Keratinocyte (primary cell): ENCODE measurements around the gene ACBD3. TPM values are rescaled to one million over a fixed set of nuclear protein-coding genes. Genes with fewer than 3 reads are reported as not detected.

ENCODE experiments used
- DNase-seq: peaks from one replicate; pipeline ENCODE4 v3.0.0-alpha.2; 2011; ENCODE audit warnings: low read depth, missing footprints, low spot score
- FAIRE-seq: peaks from 2 replicates; lab custom pipeline; 2011; peaks lifted over from hg19 to GRCh38; lab: Jason Lieb, UNC
- H2AFZ ChIP-seq: 2 replicates; pipeline ENCODE4 v1.6.0; 2012; ENCODE audit warnings: low read length, control low read depth, inconsistent platforms; ENCODE audit not compliant: control insufficient read depth
- H3K27ac ChIP-seq: 2 replicates; pipeline ENCODE4 v1.5.1; 2011; ENCODE audit warnings: low read length; ENCODE audit not compliant: control insufficient read depth, insufficient read depth
- H3K27me3 ChIP-seq: 3 replicates; pipeline ENCODE4 v1.6.0; 2011; ENCODE audit warnings: low read length; ENCODE audit not compliant: control insufficient read depth, insufficient read depth; ENCODE audit errors: extremely low read depth
- H3K36me3 ChIP-seq, 2 experiments: 2 replicates in 1 of 2; 3 replicates in 1 of 2; pipeline ENCODE4 v1.5.1; 2011; ENCODE audit warnings: low read length in 2 of 2, mild to moderate bottlenecking in 1 of 2; ENCODE audit not compliant: control insufficient read depth in 2 of 2, insufficient read depth in 2 of 2; ENCODE audit errors: extremely low read depth in 1 of 2
- H3K4me1 ChIP-seq: 3 replicates; pipeline ENCODE4 v1.5.1; 2011; ENCODE audit warnings: low read length; ENCODE audit not compliant: control insufficient read depth, insufficient read depth; ENCODE audit errors: extremely low read depth
- H3K4me2 ChIP-seq: 3 replicates; pipeline ENCODE4 v1.6.0; 2011; ENCODE audit warnings: low read depth, low read length; ENCODE audit not compliant: control insufficient read depth, insufficient read depth; ENCODE audit errors: extremely low read depth
- H3K4me3 ChIP-seq, 3 experiments: fragments of 200-600 bp in 1 of 3; sonication (generic) in 1 of 3; 2 replicates in 2 of 3; 3 replicates in 1 of 3; pipeline ENCODE4 v1.5.1; 2011 to 2016; ENCODE audit warnings: low read length in 3 of 3, mild to moderate bottlenecking in 3 of 3, control low read depth in 2 of 3, inconsistent platforms in 1 of 3, low read depth in 1 of 3, mixed read lengths in 1 of 3, mixed run types in 1 of 3, moderate library complexity in 1 of 3; ENCODE audit not compliant: control insufficient read depth in 2 of 3, insufficient read depth in 2 of 3; ENCODE audit errors: extremely low read depth in 1 of 3
- H3K79me2 ChIP-seq: 2 replicates; pipeline ENCODE4 v1.6.0; 2012; ENCODE audit warnings: low read length; ENCODE audit not compliant: control insufficient read depth, insufficient read depth
- H3K9ac ChIP-seq: 3 replicates; pipeline ENCODE4 v1.6.0; 2011; ENCODE audit warnings: low read length; ENCODE audit not compliant: control insufficient read depth, insufficient read depth; ENCODE audit errors: extremely low read depth
- H3K9me1 ChIP-seq: 3 replicates; pipeline ENCODE4 v1.6.0; 2011; ENCODE audit warnings: low read length; ENCODE audit not compliant: control insufficient read depth, insufficient read depth; ENCODE audit errors: extremely low read depth
- H3K9me3 ChIP-seq: 2 replicates; pipeline ENCODE4 v1.5.1; 2012; ENCODE audit warnings: low read depth, low read length; ENCODE audit not compliant: control insufficient read depth
- H4K20me1 ChIP-seq: 3 replicates; pipeline ENCODE4 v1.6.0; 2011; ENCODE audit warnings: low read length; ENCODE audit not compliant: control insufficient read depth, insufficient read depth; ENCODE audit errors: extremely low read depth
- CTCF ChIP-seq, 3 experiments: IDR thresholded peaks in 1 of 3; conservative IDR thresholded peaks in 1 of 3; optimal IDR thresholded peaks in 1 of 3; 2 replicates in 2 of 3; 3 replicates in 1 of 3; pipeline versions ENCODE3 to v1.5.1; 2011; ENCODE audit warnings: low read length in 3 of 3, mild to moderate bottlenecking in 3 of 3, moderate library complexity in 2 of 3, control low read depth in 1 of 3, inconsistent platforms in 1 of 3; ENCODE audit not compliant: insufficient read depth in 2 of 3; ENCODE audit errors: extremely low read depth in 1 of 3
- EZH2 ChIP-seq: IDR thresholded peaks from one replicate; pipeline ENCODE4 v1.6.1; 2012; ENCODE audit warnings: inconsistent platforms, mild to moderate bottlenecking, low read length, moderate library complexity
- dilution Hi-C: fragments of 300-500 bp; cut with MboI; formaldehyde crosslinking; loops from one replicate; pipeline ENCODE4 v1.7.0; 2020; ENCODE audit warnings: low sequenced_read_pairs; ENCODE audit not compliant: extremely low pct_ligation_motif_present
- polyA plus RNA-seq, 5 experiments: library from polyadenylated mRNA; depleted of rRNA in 3 of 5; stranded (reverse) in 3 of 5; stranded (forward) in 1 of 5; unstranded in 1 of 5; fragments of >200 nt; gene quantifications; 1 replicate in 1 of 5; 2 replicates in 3 of 5; 3 replicates in 1 of 5; pipeline versions ENCODE4 v1.2.1 to v1.2.3, GENCODE V29; 2011 to 2012; ENCODE audit warnings: missing spikeins in 2 of 5, low read depth in 1 of 5, low replicate concordance in 1 of 5

ACBD3 gene
- polyA plus RNA-seq, 1 donor (not counting 4 experiments of a cell fraction or from before 2014, with no cell fraction given): 43.1 TPM

GRCh38 chr1:226195144-226195543 is 8.6 kb upstream of the ACBD3 start:
- DNase-seq (no peak), FAIRE-seq (peak; percentile 5)
- H3K4me2 ChIP-seq: no peak overlapping the region
- H3K27me3 ChIP-seq: no peaks in the 10 kb centered on the region
- H3K36me3 ChIP-seq: no peaks in the 10 kb centered on the region
- no peaks in the 10 kb centered on the region for H3K9me3 ChIP-seq
- H4K20me1 ChIP-seq: no peaks in the 10 kb centered on the region
- no peaks in the 10 kb centered on the region for H3K79me2 ChIP-seq
- no peaks in the 10 kb centered on the region for H3K9me1 ChIP-seq
- no peaks in the 10 kb centered on the region for H3K4me1 ChIP-seq
- no peak for TF ChIP-seq CTCF (optimal IDR thresholded peaks at IDR 0.05 in 1 of 3, IDR thresholded peaks at IDR 0.05 in 1 of 3, conservative IDR thresholded peaks at IDR 0.05 in 1 of 3; ENCODE audit: extremely low read depth in 1 of 3, insufficient read depth in 2 of 3, low read length in 3 of 3)
- no peak for TF ChIP-seq EZH2
- no peak overlapping the region for H3K27ac ChIP-seq
- H3K9ac ChIP-seq: no peak overlapping the region
- no peak overlapping the region for H3K4me3 ChIP-seq
- dilution Hi-C loops: no loop called here
- H2AFZ ChIP-seq: no peak overlapping the region

- Histone ChIP-seq H3K36me3 (no peaks in the 10 kb centered on the region), H4K20me1 (no peaks in the 10 kb centered on the region), H3K9me1 (peaks cover 2% of the 10 kb centered on the region), H3K4me1 (peaks cover 21% of the 10 kb centered on the region), H2AFZ (peak overlapping the region; percentile 96), H3K27ac (no peak overlapping the region), H3K27me3 (no peaks in the 10 kb centered on the region), H3K79me2 (peaks cover 42% of the 10 kb centered on the region), H3K9me3 (no peaks in the 10 kb centered on the region), H3K9ac (no peak overlapping the region), H3K4me2 (peak overlapping the region; percentile 100), H3K4me3 (peak overlapping the region; percentile 75 to 91 (median 78))
- FAIRE-seq: no peak
- DNase-seq: no peak
- dilution Hi-C loops: no loop called here
- TF ChIP-seq CTCF (optimal IDR thresholded peaks at IDR 0.05 in 1 of 3, IDR thresholded peaks at IDR 0.05 in 1 of 3, conservative IDR thresholded peaks at IDR 0.05 in 1 of 3; ENCODE audit: extremely low read depth in 1 of 3, insufficient read depth in 2 of 3, low read length in 3 of 3) (no peak), EZH2 (no peak)
Observed at GRCh38 chr1:226187380-226187779, 839 bp upstream of the ACBD3 start.
